HG03196 (cell line): ENCODE measurements around the gene SLC37A3.
"Not testable (repeated sequence)": the region's sequence is repeated elsewhere in the genome, so short reads cannot be mapped to it uniquely, and the experiment has no call there.

Experiments used
- ATAC-seq: cut with Tn5 transposase; IDR thresholded peaks from one replicate; pipeline ENCODE4 v1.9.1; 2021; ENCODE audit not compliant: unreplicated experiment

Gene SLC37A3

DNA sequence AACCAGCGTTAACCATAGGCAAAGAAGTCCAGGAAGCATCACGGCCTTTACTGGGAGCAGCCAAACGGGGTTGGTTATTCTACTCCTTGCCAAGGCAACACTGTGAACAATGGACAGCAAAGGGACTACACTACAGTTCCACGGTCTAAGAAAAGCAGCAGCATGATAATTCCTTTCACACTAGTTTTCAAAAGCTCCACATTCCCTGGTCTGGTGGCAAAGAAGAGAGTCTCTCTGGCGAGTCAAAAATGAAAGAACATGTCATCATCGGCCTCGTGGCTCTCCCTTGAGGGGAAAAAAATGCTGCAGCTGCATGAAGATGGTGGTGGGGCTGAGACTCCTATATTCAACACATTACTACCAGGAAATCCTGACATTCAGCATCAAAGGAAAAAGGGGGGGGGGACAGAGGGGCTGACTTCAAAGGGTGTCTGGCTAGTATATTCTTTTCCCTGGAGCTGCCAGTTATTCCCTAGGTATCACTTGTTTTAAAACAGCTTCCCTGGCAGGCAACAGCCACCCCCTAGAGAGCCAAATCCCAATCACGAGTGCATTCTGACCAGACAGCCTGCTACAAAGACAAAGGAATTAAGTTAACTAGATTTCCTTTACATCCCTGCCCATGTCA is 49.1 kb downstream of the SLC37A3 start:
- no peak for ATAC-seq

DNA sequence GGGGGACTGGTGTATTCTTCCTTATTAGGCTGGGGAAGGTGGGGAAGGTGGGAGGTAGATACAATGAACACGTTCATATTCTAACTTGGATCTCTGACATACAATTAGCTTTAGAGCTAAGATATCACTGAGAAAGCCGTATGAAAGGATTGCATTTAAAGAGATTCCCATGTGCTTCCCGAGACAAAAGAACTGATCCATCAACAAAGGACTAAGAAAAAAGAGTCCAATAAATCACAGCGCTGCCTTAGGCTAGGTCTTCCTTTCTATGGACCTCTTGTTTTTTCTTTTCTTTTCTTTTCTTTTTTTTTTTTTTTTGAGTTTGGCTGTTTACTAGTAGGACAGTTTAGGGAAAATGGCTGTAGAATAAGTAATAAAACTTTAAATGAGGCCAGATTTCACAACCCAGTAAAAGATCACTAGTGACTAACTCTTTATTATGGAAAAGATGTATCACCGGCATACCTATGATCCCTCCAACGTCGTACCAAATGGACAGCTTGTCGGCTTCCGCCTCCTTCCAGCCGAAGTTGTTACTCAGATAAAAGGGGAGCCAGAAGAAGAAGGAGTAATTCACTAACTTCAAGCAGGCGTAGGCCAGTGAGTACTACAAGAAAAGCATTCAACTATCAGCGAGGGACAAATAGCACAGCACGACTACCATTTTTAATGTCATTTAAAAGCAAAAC is 50.0 kb downstream of the SLC37A3 start:
- no peak for ATAC-seq

DNA sequence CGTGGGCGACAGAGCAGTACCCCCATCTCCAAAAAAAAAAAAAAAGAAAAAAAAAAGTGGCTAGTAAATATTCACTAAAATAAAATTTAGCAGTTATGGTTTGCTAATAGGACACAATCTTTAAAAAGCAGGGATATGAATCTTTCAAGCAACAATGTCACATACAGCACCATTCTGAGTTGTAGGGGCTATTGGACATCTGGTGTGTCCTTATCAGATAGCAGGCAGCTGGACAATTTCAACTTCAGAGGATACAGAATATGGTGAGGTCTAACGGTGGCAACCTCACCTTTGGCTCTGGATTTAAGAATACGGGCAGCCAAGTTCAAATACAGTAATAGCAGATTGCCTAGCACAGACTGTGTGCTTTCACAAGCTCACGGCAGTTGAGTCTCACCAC is 51.1 kb downstream of the SLC37A3 start:
- no peak for ATAC-seq

DNA sequence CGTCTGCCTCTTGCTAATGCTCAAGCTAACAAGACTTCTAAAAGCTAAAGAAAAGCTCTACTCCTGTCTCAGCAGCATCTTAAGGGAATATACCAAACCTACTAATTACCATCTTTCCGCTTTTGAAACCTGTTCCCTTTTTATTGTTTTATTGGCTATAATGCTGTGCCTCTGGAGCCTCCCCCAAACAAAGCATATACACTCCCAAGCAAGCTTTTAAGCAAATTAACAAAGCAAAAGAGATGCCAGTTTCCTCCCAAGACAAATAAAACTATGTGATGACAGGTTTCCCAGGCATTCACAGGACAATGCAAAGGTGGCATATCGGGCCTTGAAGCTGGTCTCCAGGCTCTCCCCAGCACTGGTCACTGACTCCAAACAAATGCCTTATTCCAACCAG is 52.9 kb downstream of the SLC37A3 start:
- ATAC-seq, result no peak

DNA sequence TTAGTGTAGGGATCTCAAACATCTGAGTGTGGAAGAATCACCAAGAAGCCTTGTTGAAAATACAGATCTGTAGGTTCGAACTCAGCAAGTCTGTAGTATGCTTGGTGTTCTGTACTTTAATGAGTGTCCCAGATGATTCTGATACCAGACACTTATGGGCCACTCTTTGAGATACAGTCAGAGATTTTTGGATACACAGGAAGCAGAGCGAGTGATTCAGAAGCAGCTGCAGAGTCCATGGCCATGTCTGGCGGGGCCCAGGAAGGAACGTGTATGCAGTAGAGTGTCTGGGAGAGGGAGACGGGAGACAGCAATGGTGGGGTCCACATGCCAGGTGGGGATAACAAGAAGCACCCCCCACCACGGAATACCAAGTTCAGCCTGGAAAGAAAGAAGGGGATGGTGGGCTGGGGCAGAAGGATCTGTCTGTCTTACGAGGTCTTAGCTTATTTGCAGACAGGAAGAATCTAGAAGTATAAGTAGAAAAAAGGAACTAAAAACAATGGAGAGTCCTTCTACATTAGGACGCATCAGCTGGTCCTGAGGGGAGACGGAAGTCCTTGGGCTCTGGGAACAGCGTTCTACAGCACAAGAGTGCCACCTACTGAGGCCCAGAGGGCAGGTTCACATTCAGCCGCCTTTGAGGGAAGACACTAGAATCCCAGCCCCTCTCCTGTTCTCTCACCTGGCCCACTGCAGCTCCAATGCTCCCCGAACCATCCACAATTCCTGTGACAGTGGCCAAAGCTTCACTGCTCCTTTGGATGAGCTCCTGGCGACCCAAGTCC is 55.4 kb downstream of the SLC37A3 start:
- ATAC-seq, result no peak

DNA sequence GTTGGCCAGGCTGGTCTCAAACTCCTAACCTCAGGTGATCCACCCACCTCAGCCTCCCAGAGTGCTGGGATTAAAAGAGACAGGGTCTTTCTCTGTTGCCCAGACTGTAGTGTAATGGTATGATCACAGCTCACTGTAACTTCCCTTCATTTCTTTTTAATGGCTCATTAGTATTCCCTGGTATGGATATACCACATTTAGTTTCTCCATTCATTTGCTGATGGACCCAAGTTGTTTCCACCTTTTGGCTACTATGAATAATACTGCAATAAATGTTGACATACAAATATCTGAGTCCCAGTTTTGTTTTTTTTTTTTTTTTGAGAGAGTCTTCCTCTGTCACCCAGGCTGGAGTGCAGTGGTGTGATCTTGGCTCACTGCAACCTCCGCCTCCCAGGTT is 59.4 kb downstream of the SLC37A3 start:
- not testable (repeated sequence) for ATAC-seq

DNA sequence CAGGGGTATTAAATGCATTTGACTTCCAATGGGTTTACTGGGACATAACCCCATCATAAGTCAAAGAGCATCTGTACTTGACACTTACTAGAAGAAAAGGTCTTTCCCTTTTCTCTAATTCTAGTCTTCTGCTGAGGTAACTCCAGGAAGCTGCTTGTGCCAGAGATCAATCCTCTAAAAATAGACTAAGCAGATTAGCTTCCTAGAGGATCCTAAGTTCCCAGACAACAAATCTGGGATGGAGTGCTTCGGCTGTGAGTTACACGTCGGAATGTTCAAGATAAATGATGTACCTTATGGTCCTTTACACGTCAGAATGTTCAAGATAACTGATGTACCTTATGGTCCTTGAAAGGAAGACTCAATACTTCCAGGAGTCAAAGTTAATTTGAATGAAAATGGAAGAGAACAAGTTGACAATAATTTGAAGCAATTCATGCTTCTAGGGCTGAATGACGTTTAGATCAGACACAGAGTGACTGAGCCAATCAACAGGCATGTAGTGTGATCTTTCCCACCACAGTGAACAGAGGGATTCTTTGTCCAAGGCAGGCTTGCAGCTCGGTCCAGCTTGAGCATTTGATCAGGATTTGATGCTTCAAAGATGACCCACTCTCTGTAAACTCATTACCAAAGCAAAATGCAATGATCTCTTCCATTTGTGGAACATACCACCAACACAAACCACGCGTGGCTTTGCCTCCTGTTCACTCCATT is 63.8 kb downstream of the SLC37A3 start:
- ATAC-seq, result no peak

DNA sequence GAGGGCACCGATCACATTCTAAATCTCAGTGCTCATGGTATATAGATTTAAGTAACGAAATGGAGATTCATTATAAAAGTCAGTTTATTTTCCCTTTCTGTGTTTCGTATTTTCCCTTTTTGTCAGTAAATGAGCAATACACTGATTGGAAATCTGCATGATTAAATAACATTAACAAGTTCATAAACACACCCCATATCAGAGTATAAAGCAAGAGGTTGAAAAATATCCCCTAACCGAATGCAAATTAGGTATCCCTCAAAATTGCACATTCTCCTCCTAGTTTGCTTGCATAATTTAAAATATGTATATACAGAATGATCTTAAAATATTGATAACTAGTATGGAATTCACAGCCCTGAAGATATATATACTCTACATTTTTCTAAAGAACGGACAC is 64.6 kb downstream of the SLC37A3 start:
- ATAC-seq, result no peak

DNA sequence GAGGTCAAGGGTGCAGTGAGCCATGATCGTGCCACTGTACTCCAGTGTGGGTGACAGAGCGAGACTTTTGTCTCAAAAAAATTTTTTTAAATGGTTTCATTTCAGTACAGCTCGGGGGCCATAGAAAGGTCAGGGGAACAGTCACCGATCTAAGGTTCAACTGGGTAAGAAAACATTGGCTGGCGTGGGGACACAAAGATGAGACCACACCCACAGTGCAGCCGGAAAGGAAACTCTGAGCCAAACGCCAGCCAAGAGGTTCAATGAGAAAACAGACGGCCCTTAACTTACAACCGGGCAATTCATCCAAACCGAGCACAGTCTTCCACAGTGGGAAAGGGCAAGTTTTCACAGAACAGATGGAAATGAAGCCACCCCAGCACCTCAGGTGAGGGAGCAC is 65.1 kb downstream of the SLC37A3 start:
- ATAC-seq, result no peak

DNA sequence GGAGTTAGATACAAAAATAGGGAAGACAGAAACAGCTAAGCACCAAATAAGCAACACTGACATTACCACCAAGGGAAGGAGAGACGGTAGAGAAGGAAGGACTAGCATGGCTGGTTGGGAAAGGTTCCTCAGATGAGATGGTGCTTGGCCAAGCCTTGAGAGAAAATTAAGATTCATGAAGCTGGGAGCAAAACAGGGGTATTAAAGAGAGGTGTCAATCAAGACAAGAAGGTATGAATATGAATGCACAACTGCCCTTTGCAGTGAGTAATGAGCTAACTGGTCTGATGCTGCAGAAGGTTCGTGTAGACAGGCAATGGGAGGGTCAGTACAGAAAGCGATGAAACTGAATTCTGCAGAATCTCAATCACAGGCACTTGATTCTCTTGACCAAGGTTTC is 67.7 kb downstream of the SLC37A3 start:
- ATAC-seq, result no peak

DNA sequence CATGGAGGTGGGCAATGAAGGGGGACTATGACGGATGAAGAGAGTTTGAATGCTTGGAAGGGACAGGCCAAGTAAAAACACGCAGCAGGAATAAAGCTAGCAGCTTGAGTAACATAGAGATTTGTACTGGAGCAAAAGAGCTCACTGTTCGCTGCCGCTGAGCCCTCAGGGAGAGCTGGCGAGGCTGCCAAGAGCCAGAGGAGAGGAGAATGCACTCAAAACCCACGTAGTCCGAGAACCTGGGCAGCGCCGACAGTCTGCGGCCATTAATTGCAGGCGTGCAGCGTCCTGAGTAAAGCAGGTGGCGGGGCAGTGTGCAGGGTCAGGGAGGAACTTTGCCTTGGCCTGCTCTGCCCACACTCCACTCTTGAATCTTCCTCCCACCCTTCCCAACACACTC is 68.2 kb downstream of the SLC37A3 start:
- ATAC-seq, result no peak

DNA sequence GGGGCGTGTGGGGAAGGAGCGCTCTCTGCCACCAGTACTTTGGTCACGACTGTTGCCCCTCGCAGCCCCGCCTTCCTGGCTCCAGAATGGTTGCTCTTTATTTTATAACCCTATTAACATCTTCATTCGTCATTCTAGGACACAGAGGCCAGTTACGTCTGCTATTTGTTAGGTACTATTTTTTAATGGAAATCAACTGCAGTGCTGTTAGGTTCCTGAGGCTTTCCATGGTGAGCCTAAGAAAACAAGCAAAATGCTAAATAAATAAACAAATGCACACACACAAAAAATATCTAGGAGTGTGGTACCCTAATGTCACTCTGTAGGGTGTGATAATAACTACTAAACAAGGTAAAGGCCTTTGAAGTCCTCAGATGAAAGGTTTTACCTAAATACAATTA is 71.1 kb downstream of the SLC37A3 start:
- ATAC-seq, result no peak

DNA sequence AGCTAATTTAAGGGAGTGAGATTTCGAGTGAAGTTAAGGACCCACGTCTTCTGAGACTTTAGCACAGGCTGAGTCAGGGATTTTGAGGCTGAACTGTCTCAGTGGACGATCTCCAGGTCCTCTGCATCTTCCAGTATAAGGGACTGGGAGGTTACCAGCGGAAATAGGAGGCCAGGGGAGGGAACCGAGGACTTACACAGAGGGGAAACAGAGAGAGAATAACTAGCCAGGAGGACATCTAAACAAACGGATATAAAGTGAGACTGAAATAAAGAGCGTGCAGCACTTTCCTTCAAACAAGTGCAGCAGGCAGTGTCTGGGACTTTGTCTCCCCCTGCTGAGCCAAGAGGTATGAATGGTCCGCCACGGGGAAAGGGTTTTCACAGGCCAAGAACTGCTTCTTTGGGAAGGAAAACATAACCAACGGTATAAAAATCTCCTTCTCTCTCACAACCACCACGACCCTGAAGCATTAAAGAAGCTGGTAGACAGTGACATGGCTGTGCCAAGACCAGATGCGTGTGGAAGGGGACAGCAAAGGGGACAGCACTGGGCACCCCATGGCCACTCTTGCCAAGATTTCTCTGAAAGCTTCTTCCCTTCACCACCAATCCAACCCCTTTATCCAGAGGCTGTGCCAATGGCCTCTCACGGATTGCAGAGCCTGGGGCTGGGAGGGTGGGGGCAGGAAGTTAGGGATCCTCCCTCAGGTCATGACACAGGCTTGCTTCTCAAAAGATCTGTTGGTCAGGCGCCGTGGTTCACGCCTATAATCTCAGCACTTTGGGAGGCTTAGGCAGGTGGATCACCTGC is 72.0 kb downstream of the SLC37A3 start:
- no peak for ATAC-seq

DNA sequence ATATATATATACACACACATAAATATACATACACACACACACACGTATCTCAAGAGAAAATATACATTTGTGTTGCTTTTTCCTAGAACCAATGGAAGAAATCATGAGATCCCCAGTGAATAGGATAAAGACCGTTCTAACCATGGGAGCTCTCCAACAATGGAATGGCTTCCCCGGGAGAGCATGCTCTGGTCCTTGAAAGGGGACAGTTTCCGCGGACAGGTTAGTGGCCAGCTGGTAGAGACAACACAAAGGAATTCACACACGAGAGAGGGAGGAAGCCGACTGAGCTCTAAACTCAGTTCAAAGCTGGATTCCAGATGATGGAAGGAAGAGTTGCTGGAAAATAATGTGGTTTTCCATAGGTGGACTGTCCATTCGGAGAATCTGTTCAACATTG is 72.7 kb downstream of the SLC37A3 start:
- ATAC-seq, result no peak

DNA sequence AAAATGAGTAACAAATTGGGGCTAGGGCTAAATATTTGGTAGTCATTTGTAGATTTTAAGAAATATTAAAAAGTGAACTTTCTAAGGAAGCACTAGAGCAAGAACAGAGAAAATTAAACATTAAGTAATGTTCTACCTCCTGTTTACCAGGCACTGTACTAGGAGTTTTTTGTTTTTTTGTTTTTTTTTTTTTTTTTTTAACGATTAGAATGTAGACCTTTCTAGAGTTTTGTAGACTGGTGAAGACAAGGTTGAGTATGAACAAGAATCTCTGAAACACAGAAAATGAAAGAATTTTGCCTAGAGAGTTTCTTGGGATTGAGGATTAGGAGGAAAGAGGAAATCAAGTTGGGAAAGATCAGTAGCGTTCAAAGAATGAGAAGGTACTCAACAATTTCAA is 73.6 kb downstream of the SLC37A3 start:
- no peak for ATAC-seq

DNA sequence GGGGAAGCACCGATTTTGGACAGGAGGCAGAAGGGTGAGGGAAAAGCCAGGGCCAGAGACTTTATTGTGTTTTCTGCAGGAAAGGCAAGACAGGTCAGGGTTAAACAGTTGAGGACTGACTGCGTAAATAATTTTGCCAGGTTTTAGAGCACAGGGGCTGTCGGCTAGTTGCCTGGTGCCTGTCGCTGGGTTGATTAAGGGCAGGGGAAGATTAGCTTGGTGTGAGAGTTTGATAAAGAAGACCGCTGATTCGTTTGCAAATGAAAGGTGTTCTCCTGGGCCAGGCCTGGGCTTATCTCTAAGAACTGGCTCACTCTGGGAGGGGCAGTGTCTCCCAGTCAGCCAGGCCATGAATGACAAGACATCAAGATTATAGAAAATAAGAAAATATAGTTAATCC is 75.6 kb downstream of the SLC37A3 start:
- no peak for ATAC-seq

DNA sequence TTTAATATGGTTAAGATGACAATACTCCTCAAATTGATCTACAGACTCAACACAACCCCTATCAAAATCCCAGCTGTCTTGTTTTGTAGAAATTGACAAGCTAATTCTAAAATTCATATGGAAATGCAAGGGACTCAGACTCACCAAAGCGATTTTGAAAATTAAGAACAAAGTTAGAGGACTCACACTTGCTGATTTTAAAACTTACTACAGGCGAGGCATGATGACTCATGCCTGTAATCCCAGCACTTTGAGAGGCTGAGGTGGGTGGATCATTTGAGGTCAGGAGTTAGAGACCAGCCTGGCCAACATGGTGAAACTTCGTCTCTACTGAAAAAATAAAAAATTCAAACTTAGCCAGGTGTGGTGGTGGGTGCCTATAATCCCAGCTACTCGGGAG is 78.3 kb downstream of the SLC37A3 start:
- not testable (repeated sequence) for ATAC-seq

DNA sequence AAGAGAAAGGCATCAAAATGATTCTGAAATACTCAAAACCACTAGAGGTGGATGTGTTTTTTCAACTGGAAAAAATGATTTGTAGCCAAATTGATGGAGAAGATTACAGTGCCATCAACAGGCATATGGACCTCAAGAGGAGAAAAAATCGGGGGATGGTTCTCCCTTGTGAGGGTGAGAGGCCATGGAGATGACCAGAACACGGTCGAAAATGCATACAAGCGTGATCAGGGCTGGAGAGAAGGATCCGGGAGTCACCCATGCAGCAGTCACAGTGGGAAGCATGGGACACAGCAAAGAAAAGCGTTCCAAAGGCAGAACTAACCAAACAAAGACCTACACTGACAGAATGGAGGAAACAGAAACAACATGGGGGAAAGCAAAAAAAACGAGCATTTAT is 80.3 kb downstream of the SLC37A3 start:
- no peak for ATAC-seq

DNA sequence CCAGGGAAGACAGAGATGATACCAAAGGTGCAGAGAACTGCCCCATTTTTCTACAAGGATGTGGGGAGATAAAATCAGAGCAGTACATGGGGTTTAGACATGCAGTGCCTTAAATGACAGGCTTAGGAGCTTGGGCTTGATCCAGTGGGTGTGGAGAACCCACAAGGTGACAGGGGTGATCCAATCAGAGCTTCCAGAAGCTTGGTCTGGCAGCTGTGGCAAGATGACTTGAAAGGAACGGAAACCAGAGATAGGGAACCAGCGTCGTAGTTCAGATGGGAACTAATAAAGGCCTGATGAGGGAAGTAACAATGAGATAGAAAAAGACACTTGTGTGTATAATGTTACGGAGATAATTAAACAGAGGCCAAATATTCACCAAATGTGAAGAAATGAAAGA is 80.7 kb downstream of the SLC37A3 start:
- no peak for ATAC-seq

DNA sequence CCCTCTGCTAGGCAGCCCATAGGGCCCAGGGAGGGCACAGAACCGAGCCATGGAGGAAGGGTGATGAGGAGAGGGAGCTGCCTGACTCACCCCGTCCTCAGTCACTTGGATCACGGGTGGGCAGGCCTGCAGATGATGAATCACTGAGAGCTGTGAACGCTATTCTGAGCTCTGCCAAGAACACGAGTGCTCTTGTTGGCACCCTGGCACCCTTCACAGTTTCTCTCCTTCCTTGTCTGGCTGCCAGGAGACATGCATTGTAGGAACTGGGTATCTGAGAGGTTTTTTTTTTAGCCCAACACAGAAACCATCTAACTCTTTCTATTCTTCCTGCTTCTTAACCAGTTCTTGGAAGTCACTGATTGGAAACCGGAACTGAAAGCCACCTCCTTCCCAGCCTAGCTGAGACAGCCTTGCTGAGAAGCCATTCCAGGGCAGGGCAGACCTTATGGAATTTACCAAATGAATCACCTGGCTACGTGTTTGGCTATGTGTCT is 82.1 kb downstream of the SLC37A3 start:
- no peak for ATAC-seq
